ENCODE data around the gene PAQR7. TPM values are rescaled to one million over a fixed set of nuclear protein-coding genes. Genes with fewer than 3 reads are reported as not detected.

The PAQR7 gene
- total RNA-seq, 1 donor from 2014 or later = 11.9 TPM

- Histone ChIP-seq H3K4me3 (ENCODE audit: low read depth, low read length) (no peak overlapping the region), H3K27me3 (ENCODE audit: control insufficient read depth, insufficient read depth, low read length) (no peaks in the 10 kb centered on the region), H3K36me3 (ENCODE audit: control insufficient read depth, insufficient read depth, low read length) (no peaks in the 10 kb centered on the region)
- no peak for DNase-seq (ENCODE audit: low read depth)
- TF ChIP-seq, protein P1, sequence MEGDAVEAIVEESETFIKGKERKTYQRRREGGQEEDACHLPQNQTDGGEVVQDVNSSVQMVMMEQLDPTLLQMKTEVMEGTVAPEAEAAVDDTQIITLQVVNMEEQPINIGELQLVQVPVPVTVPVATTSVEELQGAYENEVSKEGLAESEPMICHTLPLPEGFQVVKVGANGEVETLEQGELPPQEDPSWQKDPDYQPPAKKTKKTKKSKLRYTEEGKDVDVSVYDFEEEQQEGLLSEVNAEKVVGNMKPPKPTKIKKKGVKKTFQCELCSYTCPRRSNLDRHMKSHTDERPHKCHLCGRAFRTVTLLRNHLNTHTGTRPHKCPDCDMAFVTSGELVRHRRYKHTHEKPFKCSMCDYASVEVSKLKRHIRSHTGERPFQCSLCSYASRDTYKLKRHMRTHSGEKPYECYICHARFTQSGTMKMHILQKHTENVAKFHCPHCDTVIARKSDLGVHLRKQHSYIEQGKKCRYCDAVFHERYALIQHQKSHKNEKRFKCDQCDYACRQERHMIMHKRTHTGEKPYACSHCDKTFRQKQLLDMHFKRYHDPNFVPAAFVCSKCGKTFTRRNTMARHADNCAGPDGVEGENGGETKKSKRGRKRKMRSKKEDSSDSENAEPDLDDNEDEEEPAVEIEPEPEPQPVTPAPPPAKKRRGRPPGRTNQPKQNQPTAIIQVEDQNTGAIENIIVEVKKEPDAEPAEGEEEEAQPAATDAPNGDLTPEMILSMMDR (IDR thresholded peaks at IDR 0.05; ENCODE audit: insufficient read depth, low read length, poor library complexity, severe bottlenecking) = no peak
Observed at GRCh38 chr1:25885602-25886001, 10.1 kb upstream of the PAQR7 start.

- no peak for DNase-seq (ENCODE audit: low read depth)
- no peaks in the 10 kb centered on the region for H3K27me3 ChIP-seq (ENCODE audit: control insufficient read depth, insufficient read depth, low read length)
- no peaks in the 10 kb centered on the region for H3K36me3 ChIP-seq (ENCODE audit: control insufficient read depth, insufficient read depth, low read length)
- no peak overlapping the region for H3K4me3 ChIP-seq (ENCODE audit: low read depth, low read length)
- TF ChIP-seq, protein P1 (IDR thresholded peaks at IDR 0.05; ENCODE audit: insufficient read depth, low read length, poor library complexity, severe bottlenecking) = no peak
Observed at GRCh38 chr1:25881266-25881665, 5.8 kb upstream of the PAQR7 start.

DNA sequence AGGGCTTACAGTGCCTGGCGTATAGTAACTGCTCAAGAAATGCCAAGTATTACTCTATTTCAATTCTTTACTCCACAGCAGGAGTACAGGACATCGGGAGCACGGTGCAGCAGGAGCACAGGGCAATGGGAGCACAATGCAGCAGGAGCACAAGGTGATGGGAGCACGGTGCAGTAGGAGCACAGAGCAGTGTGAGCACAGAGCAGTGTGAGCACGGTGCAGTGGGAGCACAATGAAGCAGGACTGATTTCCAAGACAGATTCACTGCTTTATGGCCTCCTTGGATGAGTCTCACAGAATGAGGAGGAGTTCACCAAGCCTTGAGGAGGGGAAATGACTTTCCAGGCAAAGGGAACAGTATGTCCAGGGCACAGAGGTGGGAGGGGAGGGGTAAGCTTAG, 5.0 kb upstream of the PAQR7 start:
- H3K36me3 ChIP-seq (ENCODE audit: control insufficient read depth, insufficient read depth, low read length) = no peaks in the 10 kb centered on the region
- TF ChIP-seq, protein P1 (IDR thresholded peaks at IDR 0.05; ENCODE audit: insufficient read depth, low read length, poor library complexity, severe bottlenecking) = no peak
- H3K27me3 ChIP-seq (ENCODE audit: control insufficient read depth, insufficient read depth, low read length) = no peaks in the 10 kb centered on the region
- no peak for DNase-seq (ENCODE audit: low read depth)
- H3K4me3 ChIP-seq (ENCODE audit: low read depth, low read length) = no peak overlapping the region

DNA sequence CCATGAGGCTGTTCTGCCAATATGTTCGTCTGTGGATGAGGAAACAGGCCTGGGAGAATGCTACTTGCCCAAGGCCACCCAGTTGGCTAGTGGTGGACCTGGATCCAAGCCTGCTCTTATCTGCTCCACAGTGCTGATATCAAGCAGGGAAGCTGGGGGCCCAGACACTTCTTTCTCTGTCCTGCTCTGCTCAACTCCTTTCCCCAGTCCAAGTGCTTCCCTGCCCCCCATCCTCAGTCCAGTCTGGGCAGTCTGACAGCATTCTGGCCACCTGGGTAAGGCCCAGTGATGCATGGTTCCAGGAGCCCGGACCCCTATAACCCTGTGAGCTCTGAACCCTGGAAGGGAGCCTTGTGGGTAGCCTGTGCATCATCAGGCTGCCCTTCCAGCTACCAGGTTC, 4.2 kb upstream of the PAQR7 start:
- Histone ChIP-seq H3K4me3 (ENCODE audit: low read depth, low read length) (no peak overlapping the region), H3K36me3 (ENCODE audit: control insufficient read depth, insufficient read depth, low read length) (no peaks in the 10 kb centered on the region), H3K27me3 (ENCODE audit: control insufficient read depth, insufficient read depth, low read length) (no peaks in the 10 kb centered on the region)
- no peak for DNase-seq (ENCODE audit: low read depth)
- TF ChIP-seq, protein P1 (IDR thresholded peaks at IDR 0.05; ENCODE audit: insufficient read depth, low read length, poor library complexity, severe bottlenecking) = no peak

DNA sequence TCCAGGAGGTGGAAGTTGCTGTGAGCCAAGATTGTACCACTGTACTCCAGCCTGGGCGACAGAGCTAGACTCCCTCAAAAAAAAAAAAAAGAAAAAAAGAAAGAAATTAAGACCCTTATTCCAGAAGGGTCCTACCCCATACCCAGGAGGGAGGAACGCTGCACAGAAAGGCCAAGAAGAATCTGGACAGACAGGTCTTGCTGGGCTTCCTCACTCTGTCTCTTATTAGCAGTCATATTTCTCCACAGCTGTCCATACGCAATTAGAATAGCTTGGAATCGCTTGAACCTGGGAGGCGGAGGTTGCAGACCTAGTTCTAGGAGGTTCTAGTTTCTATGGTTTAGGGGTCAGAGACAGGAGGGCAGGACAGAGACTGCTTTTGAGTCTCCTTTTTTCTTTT, 3.2 kb upstream of the PAQR7 start:
- Histone ChIP-seq H3K27me3 (ENCODE audit: control insufficient read depth, insufficient read depth, low read length) (no peaks in the 10 kb centered on the region), H3K4me3 (ENCODE audit: low read depth, low read length) (no peak overlapping the region), H3K36me3 (ENCODE audit: control insufficient read depth, insufficient read depth, low read length) (no peaks in the 10 kb centered on the region)
- DNase-seq (ENCODE audit: low read depth) = no peak
- TF ChIP-seq, protein P1 (IDR thresholded peaks at IDR 0.05; ENCODE audit: insufficient read depth, low read length, poor library complexity, severe bottlenecking) = no peak

GRCh38 chr1:25877155-25877554, 1.6 kb upstream of the PAQR7 start:
- Histone ChIP-seq H3K36me3 (ENCODE audit: control insufficient read depth, insufficient read depth, low read length) (no peaks in the 10 kb centered on the region), H3K4me3 (ENCODE audit: low read depth, low read length) (no peak overlapping the region), H3K27me3 (ENCODE audit: control insufficient read depth, insufficient read depth, low read length) (no peaks in the 10 kb centered on the region)
- DNase-seq (ENCODE audit: low read depth) = no peak
- TF ChIP-seq, protein P1 (IDR thresholded peaks at IDR 0.05; ENCODE audit: insufficient read depth, low read length, poor library complexity, severe bottlenecking) = no peak
